Upper lobe of right lung (tissue), 1 donor: ENCODE results near the gene CLCN4. TPM values are rescaled to one million over a fixed set of nuclear protein-coding genes. Genes with fewer than 3 reads are reported as not detected.

Source experiments
- ATAC-seq: fragments of 200-7000 bp; cut with Tn5 transposase; one replicate; pipeline ENCODE4 v1.9.1; 2020; ENCODE audit warnings: mild to moderate bottlenecking, moderate library complexity
- DNase-seq: peaks from one replicate; pipeline ENCODE4 v3.0.0-alpha.2; 2020
- H3K27ac ChIP-seq: fragments of 200-600 bp; one replicate; pipeline ENCODE4 v1.8.0; 2022
- H3K27me3 ChIP-seq: fragments of 200-600 bp; one replicate; pipeline ENCODE4 v1.8.0; 2022; ENCODE audit warnings: mild to moderate bottlenecking
- H3K36me3 ChIP-seq: fragments of 200-600 bp; one replicate; pipeline ENCODE4 v1.8.0; 2022
- H3K4me1 ChIP-seq: fragments of 200-600 bp; one replicate; pipeline ENCODE4 v1.8.0; 2022
- H3K4me3 ChIP-seq: fragments of 200-600 bp; one replicate; pipeline ENCODE4 v1.8.0; 2022; ENCODE audit warnings: mild to moderate bottlenecking
- H3K9me3 ChIP-seq: fragments of 200-600 bp; one replicate; pipeline ENCODE4 v1.8.0; 2022
- CTCF ChIP-seq: fragments of 200-600 bp; IDR thresholded peaks from one replicate; pipeline ENCODE4 v1.8.0; 2022; ENCODE audit warnings: antibody characterized with exemption
- intact Hi-C: fragments of 100-400 bp; cut with DNase I; formaldehyde crosslinking; loops from one replicate; pipeline ENCODE4 v1.11.0; 2022
- total RNA-seq: library from RNA; stranded (reverse); fragmentation: NEBNext Ultra II Directional; extraction: Animal tissue kit (Norgen Biotek cat#: 25700); gene quantifications from one replicate; pipeline ENCODE4 v1.2.1, GENCODE V29; 2021
- donor health status: DM: no; HTN: yes; CAD: no; lungs with severe emphysema.

Gene CLCN4
- total RNA-seq, 1 donor from 2014 or later = 9.8 TPM

GRCh38 chrX:10177601-10178000 is 20.8 kb downstream of the CLCN4 start:
- intact Hi-C loops = no loop called here
- H3K4me1 ChIP-seq = no peaks in the 10 kb centered on the region
- H3K27ac ChIP-seq = no peak overlapping the region
- no peaks in the 10 kb centered on the region for H3K27me3 ChIP-seq
- H3K4me3 ChIP-seq = no peak overlapping the region
- DNase-seq (no peak), ATAC-seq (no peak)
- H3K9me3 ChIP-seq = no peaks in the 10 kb centered on the region
- TF ChIP-seq CTCF = no peak
- no peaks in the 10 kb centered on the region for H3K36me3 ChIP-seq

GRCh38 chrX:10178866-10179463 is 22.2 kb downstream of the CLCN4 start:
- Histone ChIP-seq H3K9me3 (no peaks in the 10 kb centered on the region), H3K4me1 (no peaks in the 10 kb centered on the region), H3K36me3 (no peaks in the 10 kb centered on the region), H3K27ac (no peak overlapping the region), H3K27me3 (no peaks in the 10 kb centered on the region), H3K4me3 (no peak overlapping the region)
- DNase-seq (no peak), ATAC-seq (no peak)
- no peak for TF ChIP-seq CTCF
- intact Hi-C loops = no loop called here

GRCh38 chrX:10183760-10184159 is 27.0 kb downstream of the CLCN4 start:
- no peak overlapping the region for H3K27ac ChIP-seq
- H3K4me1 ChIP-seq = no peaks in the 10 kb centered on the region
- no peak overlapping the region for H3K4me3 ChIP-seq
- DNase-seq = no peak
- ATAC-seq = no peak
- H3K36me3 ChIP-seq = no peaks in the 10 kb centered on the region
- no peaks in the 10 kb centered on the region for H3K27me3 ChIP-seq
- H3K9me3 ChIP-seq = no peaks in the 10 kb centered on the region
- TF ChIP-seq CTCF = no peak
- intact Hi-C loops = no loop called here

GRCh38 chrX:10184411-10184810 is 27.6 kb downstream of the CLCN4 start:
- no peak overlapping the region for H3K4me3 ChIP-seq
- no peak overlapping the region for H3K27ac ChIP-seq
- intact Hi-C loops = no loop called here
- H3K27me3 ChIP-seq = no peaks in the 10 kb centered on the region
- DNase-seq (no peak), ATAC-seq (no peak)
- no peaks in the 10 kb centered on the region for H3K4me1 ChIP-seq
- no peaks in the 10 kb centered on the region for H3K9me3 ChIP-seq
- H3K36me3 ChIP-seq = no peaks in the 10 kb centered on the region
- TF ChIP-seq CTCF = no peak

GRCh38 chrX:10186355-10186754 is 29.6 kb downstream of the CLCN4 start:
- no peak overlapping the region for H3K4me3 ChIP-seq
- H3K36me3 ChIP-seq = no peaks in the 10 kb centered on the region
- ATAC-seq = no peak
- intact Hi-C loops = no loop called here
- no peaks in the 10 kb centered on the region for H3K9me3 ChIP-seq
- no peaks in the 10 kb centered on the region for H3K27me3 ChIP-seq
- DNase-seq = no peak
- no peak for TF ChIP-seq CTCF
- H3K4me1 ChIP-seq = no peaks in the 10 kb centered on the region
- H3K27ac ChIP-seq = no peak overlapping the region

GRCh38 chrX:10187421-10187820 is 30.6 kb downstream of the CLCN4 start:
- no peaks in the 10 kb centered on the region for H3K27me3 ChIP-seq
- no peak for TF ChIP-seq CTCF
- H3K4me1 ChIP-seq = no peaks in the 10 kb centered on the region
- intact Hi-C loops = no loop called here
- no peak for DNase-seq
- no peak for ATAC-seq
- H3K36me3 ChIP-seq = no peaks in the 10 kb centered on the region
- H3K27ac ChIP-seq = no peak overlapping the region
- no peaks in the 10 kb centered on the region for H3K9me3 ChIP-seq
- H3K4me3 ChIP-seq = no peak overlapping the region
